ENCODE results near the gene STAB2.
"Not testable (repeated sequence)": the region's sequence is repeated elsewhere in the genome, so short reads cannot be mapped to it uniquely, and the experiment has no call there.

STAB2 gene

DNA sequence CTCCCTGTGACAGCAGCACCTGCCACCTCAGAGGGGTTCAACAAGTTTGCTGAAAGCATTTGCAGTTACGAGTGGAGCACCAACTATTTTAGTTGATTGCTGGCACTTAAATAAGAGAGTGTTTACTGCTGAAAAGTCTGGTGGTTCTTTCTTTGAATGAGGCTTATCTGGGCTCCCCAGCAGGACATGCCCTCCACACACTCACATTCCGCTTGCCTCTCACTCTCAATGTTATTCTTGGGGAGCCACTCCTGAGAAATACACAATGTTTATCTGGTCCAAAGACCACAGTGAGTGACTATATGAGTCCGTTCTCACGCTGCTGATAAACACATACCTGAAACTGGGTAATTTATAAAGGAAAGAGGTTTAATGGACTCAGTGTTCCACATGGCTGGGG lies 222.1 kb downstream of the STAB2 start:
- DNase-seq (ENCODE audit: low read depth) = no peak

DNA sequence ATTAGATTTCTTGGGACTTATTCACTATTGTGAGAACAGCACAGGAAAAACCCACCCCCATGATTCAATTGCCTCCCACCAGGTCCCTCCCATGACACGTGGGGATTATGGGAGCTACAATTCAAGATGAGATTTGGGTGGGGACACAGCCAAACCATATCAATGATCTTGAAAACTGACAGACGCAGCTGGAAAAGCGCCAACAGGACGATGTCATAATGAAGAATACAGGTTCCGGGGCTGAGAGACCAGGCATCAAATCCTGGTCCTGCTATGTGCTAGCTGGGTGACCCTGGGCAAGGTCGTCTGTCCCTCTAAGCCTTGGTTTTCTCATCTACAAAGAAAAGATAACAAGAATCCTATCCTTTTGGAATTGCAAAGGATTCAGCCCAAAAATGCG lies 222.6 kb downstream of the STAB2 start:
- DNase-seq (ENCODE audit: low read depth) = not testable (repeated sequence)

DNA sequence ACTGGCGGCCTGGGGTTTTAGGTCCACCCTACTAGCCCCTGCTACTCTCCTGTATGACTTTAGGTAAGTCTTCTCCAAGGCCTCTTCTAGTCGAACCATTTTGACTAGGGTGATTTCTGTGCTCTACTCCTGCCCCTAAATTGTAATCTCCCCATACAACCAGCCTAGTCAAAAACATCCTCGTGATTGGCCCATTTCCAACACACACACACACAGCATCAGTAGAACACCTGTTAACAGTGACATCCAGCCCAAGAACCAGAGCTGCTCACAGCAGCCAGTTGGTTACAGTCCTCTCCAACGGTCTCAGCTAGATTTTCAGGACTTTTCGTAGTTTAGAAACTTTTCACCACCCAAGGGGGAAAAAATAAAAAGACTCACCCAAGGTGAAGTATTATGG lies 223.0 kb downstream of the STAB2 start:
- no peak for DNase-seq (ENCODE audit: low read depth)

DNA sequence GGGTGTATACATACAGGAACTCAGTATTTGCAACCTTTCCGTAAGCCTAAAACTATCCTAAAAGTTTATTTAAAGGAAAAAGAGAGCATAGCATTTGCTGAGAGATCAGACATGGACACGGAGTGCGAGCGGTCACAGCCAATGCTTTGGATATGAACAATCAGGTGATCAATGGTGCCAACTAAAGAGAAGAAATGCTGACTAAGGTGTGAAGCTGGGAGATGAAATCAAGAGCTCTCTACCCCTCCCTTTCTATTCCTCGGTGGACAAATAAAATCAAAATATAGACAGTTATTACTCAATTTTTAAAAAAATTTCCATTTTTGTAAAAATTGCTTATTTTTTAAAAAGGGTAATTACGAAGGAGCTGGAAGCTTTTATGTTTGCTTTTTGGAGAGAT lies 224.7 kb downstream of the STAB2 start:
- no peak for DNase-seq (ENCODE audit: low read depth)

DNA sequence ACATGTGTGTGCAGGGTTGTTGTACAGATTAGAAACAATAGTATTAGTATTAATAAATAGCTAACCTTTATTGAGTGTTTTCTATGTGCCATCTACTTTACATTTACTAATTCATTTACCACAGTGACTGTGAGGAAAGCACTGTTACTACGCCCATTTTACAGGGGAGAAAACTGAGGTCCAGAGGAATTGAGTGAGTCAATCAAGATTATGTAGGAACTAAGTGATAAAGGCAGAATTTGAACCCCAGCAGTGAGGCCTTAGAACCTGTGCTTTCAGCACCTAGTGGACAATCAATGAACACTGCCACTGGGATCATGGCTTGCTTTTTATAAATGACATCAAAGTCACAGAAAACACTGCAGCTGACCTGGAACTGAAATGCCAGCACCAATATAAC lies 225.7 kb downstream of the STAB2 start:
- DNase-seq (ENCODE audit: low read depth) = no peak

DNA sequence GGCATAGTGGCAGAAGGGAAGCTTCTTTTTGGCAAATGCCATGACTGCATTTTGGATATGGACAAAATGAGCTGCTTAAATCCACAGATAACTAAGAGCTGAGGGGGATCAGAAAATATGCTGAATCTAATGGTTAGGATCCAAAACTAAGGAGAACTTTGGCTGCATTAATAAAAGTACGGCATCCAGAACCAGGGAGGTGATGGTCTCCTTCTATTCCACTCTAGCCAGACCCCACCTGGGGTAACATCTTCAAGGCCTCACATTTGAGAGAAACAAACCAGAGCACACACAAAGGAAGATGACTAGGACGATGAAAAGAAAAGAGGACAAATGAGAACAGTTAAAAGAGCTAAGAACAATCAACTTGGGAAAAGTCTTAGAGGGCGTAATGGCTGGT lies 226.4 kb downstream of the STAB2 start:
- DNase-seq (ENCODE audit: low read depth) = no peak

DNA sequence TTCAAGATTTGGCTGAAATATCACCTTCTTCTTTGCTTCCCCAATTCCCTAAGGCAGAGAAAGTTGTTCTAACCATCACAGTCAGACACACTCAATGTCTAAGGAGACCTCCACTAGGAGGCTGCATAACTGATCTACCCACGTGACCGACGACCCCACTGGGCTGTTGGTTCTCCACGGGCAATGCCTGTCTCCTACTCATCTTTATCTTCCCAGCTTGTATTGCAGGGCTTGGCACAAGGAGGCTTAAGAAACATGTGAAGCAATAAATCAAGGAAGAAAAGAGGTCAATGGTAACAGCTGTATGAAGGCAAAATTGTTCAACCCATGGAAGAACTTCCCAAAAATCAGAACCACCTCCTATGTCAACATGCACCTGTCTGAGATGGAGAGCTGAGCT lies 226.9 kb downstream of the STAB2 start:
- no peak for DNase-seq (ENCODE audit: low read depth)

DNA sequence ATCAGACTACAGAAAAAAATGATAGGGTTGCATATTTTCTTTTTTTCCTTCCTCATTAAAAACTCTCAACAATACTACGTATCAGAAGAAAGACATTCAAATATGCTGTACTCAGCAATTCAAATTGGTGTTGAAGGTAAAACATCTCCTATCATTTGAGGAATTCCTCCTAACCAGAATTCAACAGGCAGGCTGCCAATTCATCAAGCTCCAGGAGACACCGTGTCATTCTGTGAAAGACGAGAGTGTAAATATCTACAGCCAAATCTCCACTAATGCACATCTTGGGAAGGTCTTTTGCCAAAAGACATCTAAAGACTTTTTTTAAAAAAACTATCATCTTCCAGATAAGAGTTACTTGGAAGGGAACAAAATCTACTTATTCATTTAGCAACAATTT lies 227.4 kb downstream of the STAB2 start:
- no peak for DNase-seq (ENCODE audit: low read depth)

All from T-helper 22 cell (primary cell).